Activated CD4-positive, alpha-beta T cell treated with anti-CD3 and anti-CD28 coated beads for 24 hours (primary cell): ENCODE results near the gene KCNA5.

Experiments used
- DNase-seq, 2 donors: peaks; one replicate each; pipeline ENCODE4 v3.0.0-alpha.2; 2020; ENCODE audit warnings: low read depth in 2 of 2

KCNA5 gene

GRCh38 chr12:5027046-5027821 is 16.4 kb upstream of the KCNA5 start:
- no peak for DNase-seq

GRCh38 chr12:5030066-5030465 is 13.6 kb upstream of the KCNA5 start:
- no peak for DNase-seq

GRCh38 chr12:5031242-5031641 is 12.4 kb upstream of the KCNA5 start:
- DNase-seq, result no peak

- DNase-seq, result no peak
These were observed 11.7 kb upstream of the KCNA5 start for GRCh38 chr12:5031958-5032357.

- DNase-seq, result no peak
These were observed 10.9 kb upstream of the KCNA5 start for GRCh38 chr12:5032821-5033220.

GRCh38 chr12:5033883-5034282 is 9.8 kb upstream of the KCNA5 start:
- DNase-seq, result no peak

- DNase-seq, result no peak
These were observed 9.1 kb upstream of the KCNA5 start for GRCh38 chr12:5034603-5035002.

- DNase-seq, result no peak
These were observed 8.1 kb upstream of the KCNA5 start for GRCh38 chr12:5035618-5036017.

- no peak for DNase-seq
These were observed 7.6 kb upstream of the KCNA5 start for GRCh38 chr12:5036031-5036430.

- DNase-seq, result no peak
These were observed 5.8 kb upstream of the KCNA5 start for GRCh38 chr12:5037795-5038357.

- DNase-seq, result no peak
These were observed 4.8 kb upstream of the KCNA5 start for GRCh38 chr12:5038781-5039311.

- no peak for DNase-seq
These were observed 3.9 kb upstream of the KCNA5 start for GRCh38 chr12:5039815-5040214.

GRCh38 chr12:5040368-5040767 is 3.3 kb upstream of the KCNA5 start:
- no peak for DNase-seq

GRCh38 chr12:5044420-5045295 is 979 bp downstream of the KCNA5 start:
- no peak for DNase-seq

- no peak for DNase-seq
These were observed 3.4 kb downstream of the KCNA5 start for GRCh38 chr12:5047094-5047493.

- DNase-seq, result no peak
These were observed 4.0 kb downstream of the KCNA5 start for GRCh38 chr12:5047729-5048128.

GRCh38 chr12:5050542-5050941 is 6.9 kb downstream of the KCNA5 start:
- DNase-seq, result no peak

GRCh38 chr12:5051334-5051733 is 7.7 kb downstream of the KCNA5 start:
- DNase-seq, result no peak

- DNase-seq, result no peak
These were observed 8.2 kb downstream of the KCNA5 start for GRCh38 chr12:5051913-5052312.

- DNase-seq, result no peak
These were observed 8.7 kb downstream of the KCNA5 start for GRCh38 chr12:5052348-5052747.

- DNase-seq, result no peak
These were observed 15.7 kb downstream of the KCNA5 start for GRCh38 chr12:5059358-5059757.

GRCh38 chr12:5060958-5061357 is 17.3 kb downstream of the KCNA5 start:
- DNase-seq, result no peak
